H1 (cell line): Measurements from ENCODE around the gene TNFAIP8. TPM values are rescaled to one million over a fixed set of nuclear protein-coding genes. Genes with fewer than 3 reads are reported as not detected.

Experiments
- ATF3 ChIP-seq: IDR thresholded peaks from 2 replicates; pipeline ENCODE4 v1.6.1; 2011; ENCODE audit warnings: low read depth, mild to moderate bottlenecking, low read length; ENCODE audit not compliant: insufficient read depth
- CBX8 ChIP-seq: fragments of 300-800, 300-1000 bp; sonication (generic); IDR thresholded peaks from 2 replicates; pipeline ENCODE4 v1.7.1; 2016; ENCODE audit warnings: low read depth, low read length, borderline replicate concordance
- HDAC6 ChIP-seq: IDR thresholded peaks from one replicate; pipeline ENCODE4 v1.7.1; 2012; ENCODE audit warnings: low read depth, mild to moderate bottlenecking, inconsistent platforms, low read length, moderate library complexity
- POLR2A ChIP-seq, 2 experiments: IDR thresholded peaks; 1 replicate in 1 of 2; 2 replicates in 1 of 2; pipeline ENCODE4 v1.6.1; 2011; ENCODE audit warnings: low read depth in 2 of 2, low read length in 2 of 2, mild to moderate bottlenecking in 2 of 2; ENCODE audit errors: control extremely low read depth in 1 of 2
- TAF1 ChIP-seq: IDR thresholded peaks from 2 replicates; pipeline ENCODE4 v1.6.1; 2011; ENCODE audit warnings: mild to moderate bottlenecking, low read depth, low read length
- polyA plus RNA-seq, 7 experiments: library from polyadenylated mRNA; depleted of rRNA in 3 of 7; stranded (reverse) in 5 of 7; unstranded in 2 of 7; fragments of >200 nt in 5 of 7; fragments of 200-250 nt in 2 of 7; gene quantifications; 1 replicate in 5 of 7; 2 replicates in 1 of 7; 4 replicates in 1 of 7; pipeline versions ENCODE4 v1.2.1 to v1.2.3, GENCODE V29; 2011 to 2013; ENCODE audit warnings: missing spikeins in 2 of 7, mixed read lengths in 2 of 7
- total RNA-seq: library from RNA; stranded (reverse); fragmentation: NEBNext Ultra II Directional; extraction: Animal tissue kit (Norgen Biotek cat#: 25700); gene quantifications from 2 replicates; pipeline ENCODE4 v1.2.1, GENCODE V29; 2021
- TF ChIP-seq, protein P1 (sequence below), 3 experiments: IDR thresholded peaks; 1 replicate in 2 of 3; 2 replicates in 1 of 3; pipeline versions ENCODE4 v1.5.1 to v1.6.1; 2011; ENCODE audit warnings: low read length in 3 of 3, mild to moderate bottlenecking in 3 of 3, inconsistent platforms in 2 of 3, low read depth in 1 of 3, moderate library complexity in 1 of 3; ENCODE audit not compliant: insufficient read depth in 1 of 3; ENCODE audit errors: control extremely low read depth in 1 of 3
- TF ChIP-seq, protein P2 (sequence below): fragments of 300-600 bp; sonication (generic); IDR thresholded peaks from 2 replicates; pipeline ENCODE4 v1.7.1; 2012; ENCODE audit warnings: low read length, moderate library complexity, mild to moderate bottlenecking, inconsistent platforms; ENCODE audit not compliant: insufficient replicate concordance

Gene TNFAIP8
- total and polyA plus RNA-seq, 2 of the 8 experiments (the other 6 are each of a cell fraction or from before 2014, with no cell fraction given), result 12.4 to 19.3 TPM

DNA sequence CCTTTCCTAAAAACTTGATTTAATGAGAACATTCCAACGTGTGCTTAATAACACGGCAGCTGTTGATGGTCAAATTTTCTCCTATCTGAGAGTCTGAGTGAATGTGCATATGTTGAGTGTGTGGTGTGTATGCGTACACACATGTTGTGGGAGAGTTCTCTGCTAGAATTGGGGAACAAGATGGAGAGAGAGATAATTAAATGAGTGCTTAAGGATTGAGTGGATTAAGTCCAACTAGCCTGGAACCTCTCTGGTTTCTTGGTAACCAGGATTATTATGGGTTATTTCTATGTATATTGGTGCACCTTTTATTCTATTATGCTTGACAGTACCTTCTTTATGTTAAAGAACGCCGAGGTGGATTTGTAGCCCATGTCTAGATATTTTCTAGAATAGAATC, 36.4 kb upstream of the TNFAIP8 start (continued):
- TF ChIP-seq, protein P1, sequence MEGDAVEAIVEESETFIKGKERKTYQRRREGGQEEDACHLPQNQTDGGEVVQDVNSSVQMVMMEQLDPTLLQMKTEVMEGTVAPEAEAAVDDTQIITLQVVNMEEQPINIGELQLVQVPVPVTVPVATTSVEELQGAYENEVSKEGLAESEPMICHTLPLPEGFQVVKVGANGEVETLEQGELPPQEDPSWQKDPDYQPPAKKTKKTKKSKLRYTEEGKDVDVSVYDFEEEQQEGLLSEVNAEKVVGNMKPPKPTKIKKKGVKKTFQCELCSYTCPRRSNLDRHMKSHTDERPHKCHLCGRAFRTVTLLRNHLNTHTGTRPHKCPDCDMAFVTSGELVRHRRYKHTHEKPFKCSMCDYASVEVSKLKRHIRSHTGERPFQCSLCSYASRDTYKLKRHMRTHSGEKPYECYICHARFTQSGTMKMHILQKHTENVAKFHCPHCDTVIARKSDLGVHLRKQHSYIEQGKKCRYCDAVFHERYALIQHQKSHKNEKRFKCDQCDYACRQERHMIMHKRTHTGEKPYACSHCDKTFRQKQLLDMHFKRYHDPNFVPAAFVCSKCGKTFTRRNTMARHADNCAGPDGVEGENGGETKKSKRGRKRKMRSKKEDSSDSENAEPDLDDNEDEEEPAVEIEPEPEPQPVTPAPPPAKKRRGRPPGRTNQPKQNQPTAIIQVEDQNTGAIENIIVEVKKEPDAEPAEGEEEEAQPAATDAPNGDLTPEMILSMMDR (IDR thresholded peaks at IDR 0.05; ENCODE audit: control extremely low read depth in 1 of 3, insufficient read depth in 1 of 3, low read depth in 1 of 3, low read length in 3 of 3), result no peak
- TF ChIP-seq POLR2A (IDR thresholded peaks at IDR 0.05; ENCODE audit: control extremely low read depth in 1 of 2, low read depth in 2 of 2, low read length in 2 of 2), result no peak
- TF ChIP-seq, protein P2, sequence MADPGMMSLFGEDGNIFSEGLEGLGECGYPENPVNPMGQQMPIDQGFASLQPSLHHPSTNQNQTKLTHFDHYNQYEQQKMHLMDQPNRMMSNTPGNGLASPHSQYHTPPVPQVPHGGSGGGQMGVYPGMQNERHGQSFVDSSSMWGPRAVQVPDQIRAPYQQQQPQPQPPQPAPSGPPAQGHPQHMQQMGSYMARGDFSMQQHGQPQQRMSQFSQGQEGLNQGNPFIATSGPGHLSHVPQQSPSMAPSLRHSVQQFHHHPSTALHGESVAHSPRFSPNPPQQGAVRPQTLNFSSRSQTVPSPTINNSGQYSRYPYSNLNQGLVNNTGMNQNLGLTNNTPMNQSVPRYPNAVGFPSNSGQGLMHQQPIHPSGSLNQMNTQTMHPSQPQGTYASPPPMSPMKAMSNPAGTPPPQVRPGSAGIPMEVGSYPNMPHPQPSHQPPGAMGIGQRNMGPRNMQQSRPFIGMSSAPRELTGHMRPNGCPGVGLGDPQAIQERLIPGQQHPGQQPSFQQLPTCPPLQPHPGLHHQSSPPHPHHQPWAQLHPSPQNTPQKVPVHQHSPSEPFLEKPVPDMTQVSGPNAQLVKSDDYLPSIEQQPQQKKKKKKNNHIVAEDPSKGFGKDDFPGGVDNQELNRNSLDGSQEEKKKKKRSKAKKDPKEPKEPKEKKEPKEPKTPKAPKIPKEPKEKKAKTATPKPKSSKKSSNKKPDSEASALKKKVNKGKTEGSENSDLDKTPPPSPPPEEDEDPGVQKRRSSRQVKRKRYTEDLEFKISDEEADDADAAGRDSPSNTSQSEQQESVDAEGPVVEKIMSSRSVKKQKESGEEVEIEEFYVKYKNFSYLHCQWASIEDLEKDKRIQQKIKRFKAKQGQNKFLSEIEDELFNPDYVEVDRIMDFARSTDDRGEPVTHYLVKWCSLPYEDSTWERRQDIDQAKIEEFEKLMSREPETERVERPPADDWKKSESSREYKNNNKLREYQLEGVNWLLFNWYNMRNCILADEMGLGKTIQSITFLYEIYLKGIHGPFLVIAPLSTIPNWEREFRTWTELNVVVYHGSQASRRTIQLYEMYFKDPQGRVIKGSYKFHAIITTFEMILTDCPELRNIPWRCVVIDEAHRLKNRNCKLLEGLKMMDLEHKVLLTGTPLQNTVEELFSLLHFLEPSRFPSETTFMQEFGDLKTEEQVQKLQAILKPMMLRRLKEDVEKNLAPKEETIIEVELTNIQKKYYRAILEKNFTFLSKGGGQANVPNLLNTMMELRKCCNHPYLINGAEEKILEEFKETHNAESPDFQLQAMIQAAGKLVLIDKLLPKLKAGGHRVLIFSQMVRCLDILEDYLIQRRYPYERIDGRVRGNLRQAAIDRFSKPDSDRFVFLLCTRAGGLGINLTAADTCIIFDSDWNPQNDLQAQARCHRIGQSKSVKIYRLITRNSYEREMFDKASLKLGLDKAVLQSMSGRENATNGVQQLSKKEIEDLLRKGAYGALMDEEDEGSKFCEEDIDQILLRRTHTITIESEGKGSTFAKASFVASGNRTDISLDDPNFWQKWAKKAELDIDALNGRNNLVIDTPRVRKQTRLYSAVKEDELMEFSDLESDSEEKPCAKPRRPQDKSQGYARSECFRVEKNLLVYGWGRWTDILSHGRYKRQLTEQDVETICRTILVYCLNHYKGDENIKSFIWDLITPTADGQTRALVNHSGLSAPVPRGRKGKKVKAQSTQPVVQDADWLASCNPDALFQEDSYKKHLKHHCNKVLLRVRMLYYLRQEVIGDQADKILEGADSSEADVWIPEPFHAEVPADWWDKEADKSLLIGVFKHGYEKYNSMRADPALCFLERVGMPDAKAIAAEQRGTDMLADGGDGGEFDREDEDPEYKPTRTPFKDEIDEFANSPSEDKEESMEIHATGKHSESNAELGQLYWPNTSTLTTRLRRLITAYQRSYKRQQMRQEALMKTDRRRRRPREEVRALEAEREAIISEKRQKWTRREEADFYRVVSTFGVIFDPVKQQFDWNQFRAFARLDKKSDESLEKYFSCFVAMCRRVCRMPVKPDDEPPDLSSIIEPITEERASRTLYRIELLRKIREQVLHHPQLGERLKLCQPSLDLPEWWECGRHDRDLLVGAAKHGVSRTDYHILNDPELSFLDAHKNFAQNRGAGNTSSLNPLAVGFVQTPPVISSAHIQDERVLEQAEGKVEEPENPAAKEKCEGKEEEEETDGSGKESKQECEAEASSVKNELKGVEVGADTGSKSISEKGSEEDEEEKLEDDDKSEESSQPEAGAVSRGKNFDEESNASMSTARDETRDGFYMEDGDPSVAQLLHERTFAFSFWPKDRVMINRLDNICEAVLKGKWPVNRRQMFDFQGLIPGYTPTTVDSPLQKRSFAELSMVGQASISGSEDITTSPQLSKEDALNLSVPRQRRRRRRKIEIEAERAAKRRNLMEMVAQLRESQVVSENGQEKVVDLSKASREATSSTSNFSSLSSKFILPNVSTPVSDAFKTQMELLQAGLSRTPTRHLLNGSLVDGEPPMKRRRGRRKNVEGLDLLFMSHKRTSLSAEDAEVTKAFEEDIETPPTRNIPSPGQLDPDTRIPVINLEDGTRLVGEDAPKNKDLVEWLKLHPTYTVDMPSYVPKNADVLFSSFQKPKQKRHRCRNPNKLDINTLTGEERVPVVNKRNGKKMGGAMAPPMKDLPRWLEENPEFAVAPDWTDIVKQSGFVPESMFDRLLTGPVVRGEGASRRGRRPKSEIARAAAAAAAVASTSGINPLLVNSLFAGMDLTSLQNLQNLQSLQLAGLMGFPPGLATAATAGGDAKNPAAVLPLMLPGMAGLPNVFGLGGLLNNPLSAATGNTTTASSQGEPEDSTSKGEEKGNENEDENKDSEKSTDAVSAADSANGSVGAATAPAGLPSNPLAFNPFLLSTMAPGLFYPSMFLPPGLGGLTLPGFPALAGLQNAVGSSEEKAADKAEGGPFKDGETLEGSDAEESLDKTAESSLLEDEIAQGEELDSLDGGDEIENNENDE, result no peak
- TF ChIP-seq ATF3, result no peak
- no peak for TF ChIP-seq HDAC6
- no peak for TF ChIP-seq TAF1
- TF ChIP-seq CBX8, result no peak
